GM08714 (cell line): ENCODE results near the gene NKX3-2.
"Not testable (repeated sequence)": the region's sequence is repeated elsewhere in the genome, so short reads cannot be mapped to it uniquely, and the experiment has no call there.

Source experiments
- H3K4me3 ChIP-seq: fragments of 200-500 bp; sonication (Bioruptor generic); 2 replicates; pipeline ENCODE4 v1.5.1; 2014; ENCODE audit warnings: mild to moderate bottlenecking, low read length, inconsistent platforms
- ZNF274 ChIP-seq: IDR thresholded peaks from 2 replicates; pipeline ENCODE4 v1.6.1; 2012; ENCODE audit warnings: mild to moderate bottlenecking, low read depth, low read length

The NKX3-2 gene

GRCh38 chr4:13543839-13544605, at the start of gene NKX3-2:
Gene NKX3-2 (minus strand): TSS chr4:13544508. CDS start chr4:13544414, 94 bp downstream.
- H3K4me3 ChIP-seq: peak within 1 kb of the TSS; percentile 63
- TF ChIP-seq ZNF274: no peak

GRCh38 chr4:13592220-13592619, 47.9 kb upstream of the NKX3-2 start:
- TF ChIP-seq ZNF274: no peak
- H3K4me3 ChIP-seq: no peak overlapping the region

GRCh38 chr4:13590766-13591165, 46.5 kb upstream of the NKX3-2 start:
- no peak for TF ChIP-seq ZNF274
- no peak overlapping the region for H3K4me3 ChIP-seq

GRCh38 chr4:13588954-13589353, 44.6 kb upstream of the NKX3-2 start:
- H3K4me3 ChIP-seq: no peak overlapping the region
- TF ChIP-seq ZNF274: no peak

GRCh38 chr4:13584481-13584880, 40.2 kb upstream of the NKX3-2 start:
- no peak overlapping the region for H3K4me3 ChIP-seq
- TF ChIP-seq ZNF274: no peak

GRCh38 chr4:13580036-13580435, 35.7 kb upstream of the NKX3-2 start:
- TF ChIP-seq ZNF274: no peak
- no peak overlapping the region for H3K4me3 ChIP-seq

- no peak for TF ChIP-seq ZNF274
- no peak overlapping the region for H3K4me3 ChIP-seq
Measured at GRCh38 chr4:13577660-13578059, 33.4 kb upstream of the NKX3-2 start.

- H3K4me3 ChIP-seq: no peak overlapping the region
- TF ChIP-seq ZNF274: no peak
Measured at GRCh38 chr4:13570916-13571315, 26.6 kb upstream of the NKX3-2 start.

- no peak for TF ChIP-seq ZNF274
- no peak overlapping the region for H3K4me3 ChIP-seq
Measured at GRCh38 chr4:13567125-13567524, 22.8 kb upstream of the NKX3-2 start.

- no peak for TF ChIP-seq ZNF274
- no peak overlapping the region for H3K4me3 ChIP-seq
Measured at GRCh38 chr4:13562876-13563275, 18.6 kb upstream of the NKX3-2 start.

- no peak overlapping the region for H3K4me3 ChIP-seq
- no peak for TF ChIP-seq ZNF274
Measured at GRCh38 chr4:13561673-13562072, 17.4 kb upstream of the NKX3-2 start.

- not testable (repeated sequence) for H3K4me3 ChIP-seq
Measured at GRCh38 chr4:13560111-13560510, 15.8 kb upstream of the NKX3-2 start.

- no peak for TF ChIP-seq ZNF274
- H3K4me3 ChIP-seq: no peak overlapping the region
Measured at GRCh38 chr4:13559413-13559812, 15.1 kb upstream of the NKX3-2 start.

- no peak for TF ChIP-seq ZNF274
- H3K4me3 ChIP-seq: no peak overlapping the region
Measured at GRCh38 chr4:13558881-13559280, 14.6 kb upstream of the NKX3-2 start.

GRCh38 chr4:13555325-13555724, 11.0 kb upstream of the NKX3-2 start:
- H3K4me3 ChIP-seq: no peak overlapping the region
- no peak for TF ChIP-seq ZNF274

- H3K4me3 ChIP-seq: no peak overlapping the region
- no peak for TF ChIP-seq ZNF274
Measured at GRCh38 chr4:13553081-13553480, 8.8 kb upstream of the NKX3-2 start.

- TF ChIP-seq ZNF274: no peak
Measured at GRCh38 chr4:13548984-13549546, 4.8 kb upstream of the NKX3-2 start.

More at GRCh38 chr4:13548984-13549546, 4.8 kb upstream of the NKX3-2 start:
- H3K4me3 ChIP-seq: peak overlapping the region; percentile 66; the same call in 1 of the 2 replicates
